Cardiac fibroblast (primary cell): ENCODE measurements around the gene CYP2D6.
A peak's percentile ranks its signal among the peaks of the same experiment; 100 is the strongest.
"Not testable (repeated sequence)": the region's sequence is repeated elsewhere in the genome, so short reads cannot be mapped to it uniquely, and the experiment has no call there.

Experiments used
- DNase-seq, 2 donors: peaks; one replicate each; pipeline versions ENCODE4 v3.0.0 to v3.0.0-alpha.2; 2010; ENCODE audit warnings: low read depth in 2 of 2
- H3K4me3 ChIP-seq, 2 donors: replicated peaks in 1 of 2; 1 replicate in 1 of 2; 2 replicates in 1 of 2; pipeline ENCODE4 v1.5.1; 2011; ENCODE audit warnings: low read depth in 2 of 2, low read length in 2 of 2, mild to moderate bottlenecking in 2 of 2, moderate library complexity in 1 of 2
- CTCF ChIP-seq: IDR thresholded peaks from one replicate; pipeline ENCODE4 v1.5.1; 2011; ENCODE audit warnings: low read depth, mild to moderate bottlenecking, low read length, inconsistent platforms

CYP2D6 gene

GRCh38 chr22:42130639-42131431, at the start of gene CYP2D6:
Gene CYP2D6, minus strand, starts transcription at chr22:42130810. Its CDS starts 19 bp downstream, at chr22:42130791.
- H3K4me3 ChIP-seq, DNase-seq: not testable (repeated sequence)

- peak; percentile 65 to 68 for DNase-seq
- H3K4me3 ChIP-seq, result no peak overlapping the region
- no peak for TF ChIP-seq CTCF
These were observed 49.0 kb upstream of the CYP2D6 start for GRCh38 chr22:42179616-42180015.

GRCh38 chr22:42178910-42179519, 48.4 kb upstream of the CYP2D6 start:
- TF ChIP-seq CTCF, result no peak
- H3K4me3 ChIP-seq, result no peak overlapping the region

DNA sequence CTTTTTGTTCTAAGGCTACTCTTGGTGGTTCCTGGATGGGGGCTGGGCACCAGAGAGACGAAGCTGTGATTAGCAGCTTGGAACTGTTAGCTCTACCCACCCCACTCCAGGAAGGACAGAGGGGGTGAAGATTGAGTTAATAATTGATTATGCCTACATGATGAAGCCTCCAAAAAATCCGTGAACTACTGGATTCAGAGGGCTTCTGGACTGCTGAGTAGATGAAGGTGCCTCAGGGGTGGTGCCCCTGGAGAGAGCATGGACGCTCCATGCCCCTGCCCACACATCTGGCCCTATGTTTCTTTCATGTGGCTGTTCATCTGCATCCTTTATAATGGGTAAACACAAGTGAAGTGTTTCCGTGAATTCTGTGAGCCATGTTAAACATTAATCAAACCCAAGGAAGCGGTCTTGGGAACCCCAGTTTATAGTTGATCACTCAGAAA, 47.3 kb upstream of the CYP2D6 start:
- no peak for TF ChIP-seq CTCF
- DNase-seq, result no peak
- no peak overlapping the region for H3K4me3 ChIP-seq

More at GRCh38 chr22:42178910-42179519, 48.4 kb upstream of the CYP2D6 start:
- no peak for DNase-seq

GRCh38 chr22:42176255-42176915, 45.8 kb upstream of the CYP2D6 start:
- H3K4me3 ChIP-seq, result no peak overlapping the region
- no peak for TF ChIP-seq CTCF
- DNase-seq, result no peak

DNA sequence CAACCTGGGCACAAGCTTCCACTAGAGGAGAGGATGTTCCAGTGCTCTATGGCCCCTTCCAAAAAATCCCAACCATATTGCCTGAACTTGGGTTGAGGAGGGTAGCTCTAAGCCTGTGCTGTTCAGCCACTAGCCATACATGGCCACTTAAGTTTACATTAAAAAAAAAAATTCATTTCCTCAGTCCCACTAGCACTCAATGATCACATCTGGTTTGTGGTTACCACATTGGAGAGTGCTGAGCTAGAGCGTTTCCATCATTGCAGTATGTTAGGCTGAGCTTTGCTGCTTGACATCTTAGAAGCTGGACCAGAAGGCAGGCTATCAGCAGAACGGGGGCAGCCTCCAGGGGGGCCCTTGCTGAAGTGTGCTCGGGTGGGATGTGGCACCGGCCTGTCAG, 43.5 kb upstream of the CYP2D6 start:
- no peak for DNase-seq
- no peak for TF ChIP-seq CTCF
- H3K4me3 ChIP-seq, result no peak overlapping the region

- H3K4me3 ChIP-seq, result no peak overlapping the region
- no peak for TF ChIP-seq CTCF
- peak; percentile 9 to 18 for DNase-seq
These were observed 42.7 kb upstream of the CYP2D6 start for GRCh38 chr22:42173183-42173926.
